Lung (tissue), 12 donors: Measurements from ENCODE around the gene SEC14L3. TPM values are rescaled to one million over a fixed set of nuclear protein-coding genes. Genes with fewer than 3 reads are reported as not detected.

Experiments used
- ATAC-seq: fragments of 200-7000 bp; cut with Tn5 transposase; one replicate; pipeline ENCODE4 v1.9.1; 2020; ENCODE audit warnings: moderate number of reproducible peaks; ENCODE audit not compliant: insufficient read depth, low FRiP score
- DNase-seq, 3 donors: peaks; one replicate each; pipeline ENCODE4 v3.0.0-alpha.2; 2013 to 2017
- H3K27ac ChIP-seq, 2 donors: one replicate each; pipeline ENCODE4 v1.5.1; 2013; ENCODE audit warnings: mild to moderate bottlenecking in 2 of 2, moderate library complexity in 2 of 2, control low read depth in 1 of 2, inconsistent platforms in 1 of 2, low read depth in 1 of 2, low read length in 1 of 2
- H3K27me3 ChIP-seq, 3 donors: one replicate each; pipeline ENCODE4 v1.5.1; 2013; ENCODE audit warnings: low read length in 2 of 3; ENCODE audit not compliant: control insufficient read depth in 3 of 3, insufficient read depth in 3 of 3
- H3K36me3 ChIP-seq, 4 donors: one replicate each; pipeline ENCODE4 v1.5.1; 2013; ENCODE audit warnings: low read length in 4 of 4, mild to moderate bottlenecking in 1 of 4, moderate library complexity in 1 of 4; ENCODE audit not compliant: control insufficient read depth in 4 of 4, insufficient read depth in 4 of 4
- H3K4me1 ChIP-seq, 5 donors: one replicate each; pipeline ENCODE4 v1.5.1; 2013; ENCODE audit warnings: low read length in 5 of 5, mild to moderate bottlenecking in 2 of 5, moderate library complexity in 1 of 5; ENCODE audit not compliant: control insufficient read depth in 5 of 5, insufficient read depth in 5 of 5
- H3K4me3 ChIP-seq: one replicate; pipeline ENCODE4 v1.5.1; 2013; ENCODE audit warnings: mild to moderate bottlenecking, control low read depth, moderate library complexity
- H3K9ac ChIP-seq, 2 donors: one replicate each; pipeline ENCODE4 v1.5.1; 2013; ENCODE audit warnings: low read length in 2 of 2, control low read depth in 1 of 2; ENCODE audit not compliant: insufficient read depth in 1 of 2
- H3K9me3 ChIP-seq, 4 donors: one replicate each; pipeline ENCODE4 v1.5.1; 2013; ENCODE audit warnings: low read length in 3 of 4, mild to moderate bottlenecking in 1 of 4, moderate library complexity in 1 of 4; ENCODE audit not compliant: control insufficient read depth in 4 of 4, insufficient read depth in 3 of 4
- CTCF ChIP-seq: IDR thresholded peaks from 2 replicates; pipeline ENCODE4 v1.5.1; 2012; ENCODE audit warnings: mild to moderate bottlenecking; ENCODE audit errors: control extremely low read depth, extremely low read depth
- WGBS, 2 donors: extraction: QIAGEN DNeasy Blood & Tissue Kit; methylation state at CpG; one replicate each; pipeline ENCODE4 v1.1.7; 2013; 5-methylcytosine and 5-hydroxymethylcytosine counted together
- polyA plus RNA-seq, 2 donors: library from polyadenylated mRNA; stranded (reverse); fragments of 200-250 nt; gene quantifications; one replicate each; pipeline ENCODE4 v1.2.1, GENCODE V29; 2013
- total RNA-seq, 2 donors: library from RNA; depleted of rRNA in 1 of 2; stranded (reverse); fragments of >200 nt in 1 of 2; gene quantifications; one replicate each; pipeline ENCODE4 v1.2.1, GENCODE V29; 2014 to 2021
- donor health status: control.
- donor health status: control.
- donor health status: Bipolar disorder and iron deficiency.
- donor health status: healthy.
- donor health status: DM: yes; HTN: yes; CAD: no.

The SEC14L3 gene
- total and polyA plus RNA-seq, 4 donors = 0.17 to 0.98 (median 0.70) TPM

GRCh38 chr22:30486661-30487115 is 14.9 kb upstream of the SEC14L3 start:
- Histone ChIP-seq H3K36me3 (no peaks in the 10 kb centered on the region), H3K4me1 (peaks cover 0 to 1% (median 0%) of the 10 kb centered on the region in 5 donors), H3K27ac (no peak overlapping the region), H3K9ac (no peak overlapping the region), H3K9me3 (no peaks in the 10 kb centered on the region), H3K27me3 (no peaks in the 10 kb centered on the region), H3K4me3 (no peak overlapping the region)
- TF ChIP-seq CTCF = no peak
- WGBS, 2 donors = 57 to 71% methylated on average over 8 of the region's 8 CpGs
- no peak for ATAC-seq
- DNase-seq = peak; percentile 15 to 39 (median 29)

GRCh38 chr22:30486118-30486517 is 14.3 kb upstream of the SEC14L3 start:
- Histone ChIP-seq H3K27me3 (no peaks in the 10 kb centered on the region), H3K4me3 (no peak overlapping the region), H3K9ac (no peak overlapping the region), H3K4me1 (peaks cover 0 to 1% (median 0%) of the 10 kb centered on the region in 5 donors), H3K27ac (no peak overlapping the region), H3K36me3 (no peaks in the 10 kb centered on the region), H3K9me3 (no peaks in the 10 kb centered on the region)
- ATAC-seq = no peak
- no peak for DNase-seq
- TF ChIP-seq CTCF = no peak
- 89 to 94% methylated on average over 5 of the region's 5 CpGs for WGBS, 2 donors

- H3K9me3 ChIP-seq = no peaks in the 10 kb centered on the region
- 29 to 33% methylated on average over 18 of the region's 18 CpGs for WGBS, 2 donors
- no peaks in the 10 kb centered on the region for H3K36me3 ChIP-seq
- H3K27me3 ChIP-seq = no peaks in the 10 kb centered on the region
- ATAC-seq (peak; percentile 86), DNase-seq (peak; percentile 47 to 58 (median 52))
- peaks cover 0 to 1% (median 0%) of the 10 kb centered on the region in 5 donors for H3K4me1 ChIP-seq
- no peak overlapping the region for H3K27ac ChIP-seq
- no peak overlapping the region for H3K4me3 ChIP-seq
- H3K9ac ChIP-seq = no peak overlapping the region
- peak; percentile 90 for TF ChIP-seq CTCF
Observed at GRCh38 chr22:30485362-30485988, 13.7 kb upstream of the SEC14L3 start.
